Prostate gland (tissue), 2 donors: ENCODE results near the gene DUSP21. TPM values are rescaled to one million over a fixed set of nuclear protein-coding genes. Genes with fewer than 3 reads are reported as not detected.
"Not testable (repeated sequence)": the region's sequence is repeated elsewhere in the genome, so short reads cannot be mapped to it uniquely, and the experiment has no call there.

ENCODE experiments used
- DNase-seq: peaks from one replicate; pipeline ENCODE4 v3.0.0-alpha.2; 2019; ENCODE audit warnings: low spot score
- H3K27ac ChIP-seq, 2 donors: fragments of 200-600 bp; sonication (generic); 2 replicates each; pipeline ENCODE4 v1.5.1; 2017 to 2019
- H3K27me3 ChIP-seq: fragments of 200-600 bp; sonication (generic); replicated peaks from 2 replicates; pipeline ENCODE4 v1.5.1; 2019; ENCODE audit not compliant: insufficient read depth
- H3K36me3 ChIP-seq, 2 donors: fragments of 200-600 bp; sonication (generic); 1 replicate in 1 of 2; 2 replicates in 1 of 2; pipeline versions ENCODE4 v1.5.1 to v1.8.1; 2017 to 2019
- H3K4me1 ChIP-seq: fragments of 200-600 bp; sonication (generic); replicated peaks from 2 replicates; pipeline ENCODE4 v1.5.1; 2019
- H3K4me3 ChIP-seq, 2 donors: fragments of 200-600 bp; sonication (generic); 2 replicates each; pipeline ENCODE4 v1.5.1; 2017 to 2019
- H3K9me3 ChIP-seq: fragments of 200-600 bp; sonication (generic); 2 replicates; pipeline ENCODE4 v1.5.1; 2017
- POLR2A ChIP-seq: fragments of 450-650 bp; IDR thresholded peaks from one replicate; pipeline ENCODE4 v1.6.1; 2016; ENCODE audit warnings: antibody characterized with exemption, mild to moderate bottlenecking
- POLR2AphosphoS5 ChIP-seq: sonication (generic); formaldehyde crosslinking; IDR thresholded peaks from one replicate; pipeline ENCODE4 v1.6.1; 2017; ENCODE audit warnings: antibody characterized with exemption
- WGBS: methylation state at CpG from one replicate; pipeline ENCODE4 v1.1.5; 2018; 5-methylcytosine and 5-hydroxymethylcytosine counted together
- intact Hi-C: fragments of 100-400 bp; cut with DNase I; formaldehyde crosslinking; loops from one replicate; pipeline ENCODE4 v1.14.2; 2022
- total RNA-seq, 2 donors: library from RNA; depleted of rRNA; stranded (reverse); fragments of >200 nt; gene quantifications; one replicate each; pipeline ENCODE4 v1.1.0, GENCODE V29; 2016
- TF ChIP-seq, protein P1 (sequence below), 4 experiments: fragments of 200-600 bp in 2 of 4; fragments of 450-650 bp in 2 of 4; sonication (generic) in 2 of 4; IDR thresholded peaks; 1 replicate in 3 of 4; 2 replicates in 1 of 4; pipeline ENCODE4 v1.5.1; 2016 to 2019; ENCODE audit warnings: antibody characterized with exemption in 4 of 4, mild to moderate bottlenecking in 2 of 4, moderate library complexity in 2 of 4

The DUSP21 gene
- total RNA-seq, 2 donors from 2014 or later, result 5.1 TPM; not detected in 1

GRCh38 chrX:44882635-44883034 lies 38.8 kb downstream of the DUSP21 start:
- no peak overlapping the region for H3K4me3 ChIP-seq
- H3K9me3 ChIP-seq, result no peaks in the 10 kb centered on the region
- H3K4me1 ChIP-seq, result no peaks in the 10 kb centered on the region
- no peaks in the 10 kb centered on the region for H3K27me3 ChIP-seq
- intact Hi-C loops, result no loop called here
- no peaks in the 10 kb centered on the region for H3K36me3 ChIP-seq
- no peak for DNase-seq
- H3K27ac ChIP-seq, result no peak overlapping the region
- TF ChIP-seq POLR2A (no peak), POLR2AphosphoS5 (no peak)
- TF ChIP-seq, protein P1, sequence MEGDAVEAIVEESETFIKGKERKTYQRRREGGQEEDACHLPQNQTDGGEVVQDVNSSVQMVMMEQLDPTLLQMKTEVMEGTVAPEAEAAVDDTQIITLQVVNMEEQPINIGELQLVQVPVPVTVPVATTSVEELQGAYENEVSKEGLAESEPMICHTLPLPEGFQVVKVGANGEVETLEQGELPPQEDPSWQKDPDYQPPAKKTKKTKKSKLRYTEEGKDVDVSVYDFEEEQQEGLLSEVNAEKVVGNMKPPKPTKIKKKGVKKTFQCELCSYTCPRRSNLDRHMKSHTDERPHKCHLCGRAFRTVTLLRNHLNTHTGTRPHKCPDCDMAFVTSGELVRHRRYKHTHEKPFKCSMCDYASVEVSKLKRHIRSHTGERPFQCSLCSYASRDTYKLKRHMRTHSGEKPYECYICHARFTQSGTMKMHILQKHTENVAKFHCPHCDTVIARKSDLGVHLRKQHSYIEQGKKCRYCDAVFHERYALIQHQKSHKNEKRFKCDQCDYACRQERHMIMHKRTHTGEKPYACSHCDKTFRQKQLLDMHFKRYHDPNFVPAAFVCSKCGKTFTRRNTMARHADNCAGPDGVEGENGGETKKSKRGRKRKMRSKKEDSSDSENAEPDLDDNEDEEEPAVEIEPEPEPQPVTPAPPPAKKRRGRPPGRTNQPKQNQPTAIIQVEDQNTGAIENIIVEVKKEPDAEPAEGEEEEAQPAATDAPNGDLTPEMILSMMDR (IDR thresholded peaks at IDR 0.05), result no peak

- Histone ChIP-seq H3K36me3 (no peaks in the 10 kb centered on the region), H3K27ac (no peak overlapping the region), H3K27me3 (no peaks in the 10 kb centered on the region), H3K4me3 (no peak overlapping the region), H3K9me3 (no peaks in the 10 kb centered on the region), H3K4me1 (no peaks in the 10 kb centered on the region)
- TF ChIP-seq POLR2AphosphoS5, result no peak
- no peak for TF ChIP-seq POLR2A
- TF ChIP-seq, protein P1 (IDR thresholded peaks at IDR 0.05), result no peak
- 27% methylated on average over 4 of the region's 4 CpGs for WGBS
- intact Hi-C loops, result no loop called here
- no peak for DNase-seq
These were observed 41.1 kb downstream of the DUSP21 start for GRCh38 chrX:44884944-44885343.

GRCh38 chrX:44889824-44890223 lies 46.0 kb downstream of the DUSP21 start:
- DNase-seq, result no peak
- no peak for TF ChIP-seq POLR2A
- no peak for TF ChIP-seq POLR2AphosphoS5
- TF ChIP-seq, protein P1 (IDR thresholded peaks at IDR 0.05), result no peak
- Histone ChIP-seq H3K36me3 (no peaks in the 10 kb centered on the region), H3K9me3 (no peaks in the 10 kb centered on the region), H3K27ac (no peak overlapping the region), H3K4me3 (no peak overlapping the region), H3K27me3 (no peaks in the 10 kb centered on the region), H3K4me1 (no peaks in the 10 kb centered on the region)
- intact Hi-C loops, result no loop called here
- 100% methylated on average over 1 of the region's 1 CpG for WGBS

- TF ChIP-seq POLR2A (no peak), POLR2AphosphoS5 (no peak)
- TF ChIP-seq, protein P1 (IDR thresholded peaks at IDR 0.05), result no peak
- Histone ChIP-seq H3K9me3 (no peaks in the 10 kb centered on the region), H3K4me1 (no peaks in the 10 kb centered on the region), H3K4me3 (no peak overlapping the region), H3K27ac (no peak overlapping the region), H3K36me3 (no peaks in the 10 kb centered on the region), H3K27me3 (no peaks in the 10 kb centered on the region)
- 47% methylated on average over 3 of the region's 3 CpGs for WGBS
- DNase-seq, result no peak
- intact Hi-C loops, result no loop called here
These were observed 46.4 kb downstream of the DUSP21 start for GRCh38 chrX:44890247-44890646.

GRCh38 chrX:44890687-44891086 lies 46.9 kb downstream of the DUSP21 start:
- H3K27me3 ChIP-seq, H3K4me1 ChIP-seq, H3K27ac ChIP-seq, H3K4me3 ChIP-seq, H3K9me3 ChIP-seq, intact Hi-C loops, DNase-seq, H3K36me3 ChIP-seq: not testable (repeated sequence)
- WGBS, result 94% methylated on average over 8 of the region's 10 CpGs
